Psoas muscle (tissue), 8 donors: ENCODE measurements around the gene AIM2. TPM values are rescaled to one million over a fixed set of nuclear protein-coding genes. Genes with fewer than 3 reads are reported as not detected.

Source experiments
- ATAC-seq, 4 donors: fragments of 200-7000 bp; cut with Tn5 transposase; one replicate each; pipeline ENCODE4 v1.9.1; 2020; ENCODE audit warnings: moderate library complexity in 3 of 4, mild to moderate bottlenecking in 2 of 4
- DNase-seq, 2 donors: peaks; one replicate each; pipeline ENCODE4 v3.0.0-alpha.2; 2020
- H3K27ac ChIP-seq: fragments of 200-600 bp; one replicate; pipeline ENCODE4 v1.8.0; 2022
- H3K27me3 ChIP-seq, 3 donors: fragments of 200-600 bp in 1 of 3; one replicate each; pipeline versions ENCODE4 v1.6.1 to v1.8.0; 2013 to 2022; ENCODE audit warnings: low read length in 2 of 3, mild to moderate bottlenecking in 2 of 3, moderate library complexity in 1 of 3; ENCODE audit not compliant: insufficient read depth in 3 of 3
- H3K36me3 ChIP-seq, 2 donors: fragments of 200-600 bp in 1 of 2; one replicate each; pipeline versions ENCODE4 v1.6.1 to v1.8.0; 2013 to 2022; ENCODE audit warnings: low read depth in 1 of 2, mild to moderate bottlenecking in 1 of 2, moderate library complexity in 1 of 2; ENCODE audit not compliant: insufficient read depth in 1 of 2
- H3K4me1 ChIP-seq: fragments of 200-600 bp; one replicate; pipeline ENCODE4 v1.8.0; 2022
- H3K4me3 ChIP-seq: fragments of 200-600 bp; one replicate; pipeline ENCODE4 v1.8.0; 2022; ENCODE audit warnings: mild to moderate bottlenecking
- H3K9me3 ChIP-seq: fragments of 200-600 bp; one replicate; pipeline ENCODE4 v1.8.0; 2022
- WGBS, 3 donors: extraction: QIAGEN DNeasy Blood & Tissue Kit; methylation state at CpG; one replicate each; pipeline versions ENCODE4 v1.1.6 to v1.1.7; 2013; 5-methylcytosine and 5-hydroxymethylcytosine counted together
- intact Hi-C, 2 donors: fragments of 100-400 bp; cut with DNase I; formaldehyde crosslinking; loops; one replicate each; pipeline versions ENCODE4 v1.11.0 to v1.14.2; 2022
- polyA plus RNA-seq, 3 donors: library from polyadenylated mRNA; stranded (reverse); fragments of 200-250 nt; gene quantifications; one replicate each; pipeline ENCODE4 v1.2.3, GENCODE V29; 2013
- total RNA-seq, 4 donors: library from RNA; stranded (reverse); fragmentation: NEBNext Ultra II Directional in 2 of 4; extraction: Animal tissue kit (Norgen Biotek cat#: 25700) in 2 of 4; gene quantifications; one replicate each; pipeline versions ENCODE4 v1.2.1 to v1.2.4, GENCODE V29; 2021 to 2023
- TF ChIP-seq, protein P1 (sequence below): fragments of 200-600 bp; IDR thresholded peaks from one replicate; pipeline ENCODE4 v1.8.0; 2022; ENCODE audit warnings: antibody characterized with exemption
- donor health status: healthy with polysubstance abuse.
- donor health status: DM: no; HTN: no; CAD: no; lungs with moderate emphysema.
- donor health status: Bipolar disorder and iron deficiency.
- donor health status: healthy.
- donor health status: DM: yes; HTN: yes; CAD: no.
- donor health status: DM: no; HTN: no; CAD: no.
- donor health status: DM: no; HTN: no; CAD: no.
- donor health status: DM: yes; HTN: yes; CAD: no.

Gene AIM2
- total and polyA plus RNA-seq, 7 donors, result 0.06 to 0.52 (median 0.38) TPM; not detected in 2

- peaks cover 0 to 3% (median 0%) of the 10 kb centered on the region in 3 donors for H3K27me3 ChIP-seq
- DNase-seq (no peak), ATAC-seq (no peak)
- TF ChIP-seq, protein P1, sequence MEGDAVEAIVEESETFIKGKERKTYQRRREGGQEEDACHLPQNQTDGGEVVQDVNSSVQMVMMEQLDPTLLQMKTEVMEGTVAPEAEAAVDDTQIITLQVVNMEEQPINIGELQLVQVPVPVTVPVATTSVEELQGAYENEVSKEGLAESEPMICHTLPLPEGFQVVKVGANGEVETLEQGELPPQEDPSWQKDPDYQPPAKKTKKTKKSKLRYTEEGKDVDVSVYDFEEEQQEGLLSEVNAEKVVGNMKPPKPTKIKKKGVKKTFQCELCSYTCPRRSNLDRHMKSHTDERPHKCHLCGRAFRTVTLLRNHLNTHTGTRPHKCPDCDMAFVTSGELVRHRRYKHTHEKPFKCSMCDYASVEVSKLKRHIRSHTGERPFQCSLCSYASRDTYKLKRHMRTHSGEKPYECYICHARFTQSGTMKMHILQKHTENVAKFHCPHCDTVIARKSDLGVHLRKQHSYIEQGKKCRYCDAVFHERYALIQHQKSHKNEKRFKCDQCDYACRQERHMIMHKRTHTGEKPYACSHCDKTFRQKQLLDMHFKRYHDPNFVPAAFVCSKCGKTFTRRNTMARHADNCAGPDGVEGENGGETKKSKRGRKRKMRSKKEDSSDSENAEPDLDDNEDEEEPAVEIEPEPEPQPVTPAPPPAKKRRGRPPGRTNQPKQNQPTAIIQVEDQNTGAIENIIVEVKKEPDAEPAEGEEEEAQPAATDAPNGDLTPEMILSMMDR, result no peak
- 81% methylated on average over 4 of the region's 4 CpGs for WGBS, 3 donors
- no peak overlapping the region for H3K4me3 ChIP-seq
- no peaks in the 10 kb centered on the region for H3K9me3 ChIP-seq
- intact Hi-C loops, result no loop called here
- H3K36me3 ChIP-seq, result no peaks in the 10 kb centered on the region
- no peak overlapping the region for H3K27ac ChIP-seq
- no peaks in the 10 kb centered on the region for H3K4me1 ChIP-seq
These were observed 10.5 kb downstream of the AIM2 start for GRCh38 chr1:159066108-159066507.

DNA sequence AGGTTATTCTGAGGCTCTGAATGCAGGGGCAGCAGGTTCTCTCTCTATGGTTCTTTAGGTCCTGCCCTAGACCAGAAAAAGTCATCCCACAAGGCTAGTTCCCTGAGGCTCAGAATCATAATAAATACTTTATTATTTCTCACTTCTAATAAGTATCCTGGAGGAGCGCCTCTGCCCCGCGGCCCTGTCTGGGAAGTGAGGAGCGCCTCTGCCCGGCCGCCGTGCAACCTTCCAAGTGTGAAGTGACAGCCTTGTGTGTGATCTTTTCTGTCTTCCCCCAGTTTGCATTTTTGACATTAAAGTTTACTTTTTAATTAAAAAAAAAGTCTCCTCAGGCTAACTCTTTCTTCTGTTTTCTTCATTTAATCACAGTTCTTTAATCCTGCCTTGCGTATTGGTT is 11.5 kb downstream of the AIM2 start:
- H3K27ac ChIP-seq, result no peak overlapping the region
- 94 to 96% (median 95%) methylated on average over 8 of the region's 8 CpGs for WGBS, 3 donors
- H3K9me3 ChIP-seq, result no peaks in the 10 kb centered on the region
- no peak for DNase-seq
- TF ChIP-seq, protein P1, result no peak
- intact Hi-C loops, result no loop called here
- H3K4me3 ChIP-seq, result no peak overlapping the region
- no peaks in the 10 kb centered on the region for H3K36me3 ChIP-seq
- no peak for ATAC-seq
- peaks cover 0 to 3% (median 0%) of the 10 kb centered on the region in 3 donors for H3K27me3 ChIP-seq
- H3K4me1 ChIP-seq, result no peaks in the 10 kb centered on the region

- Histone ChIP-seq H3K4me1 (no peaks in the 10 kb centered on the region), H3K27ac (no peak overlapping the region), H3K9me3 (no peaks in the 10 kb centered on the region), H3K4me3 (no peak overlapping the region), H3K36me3 (peaks cover 0 to 21% of the 10 kb centered on the region in 2 donors), H3K27me3 (no peaks in the 10 kb centered on the region)
- intact Hi-C loops, result no loop called here
- ATAC-seq, result no peak
- TF ChIP-seq, protein P1, result no peak
- DNase-seq, result no peak
- WGBS, 3 donors, result 73 to 75% (median 73%) methylated on average over 7 of the region's 7 CpGs
These were observed 17.8 kb downstream of the AIM2 start for GRCh38 chr1:159058751-159059150.

- DNase-seq, result no peak
- intact Hi-C loops, result no loop called here
- 88 to 94% (median 90%) methylated on average over 7 of the region's 7 CpGs for WGBS, 3 donors
- H3K9me3 ChIP-seq, result no peaks in the 10 kb centered on the region
- H3K27me3 ChIP-seq, result no peaks in the 10 kb centered on the region
- TF ChIP-seq, protein P1, result no peak
- H3K4me1 ChIP-seq, result no peaks in the 10 kb centered on the region
- H3K27ac ChIP-seq, result no peak overlapping the region
- H3K4me3 ChIP-seq, result no peak overlapping the region
- no peak for ATAC-seq
- peaks cover 0 to 44% of the 10 kb centered on the region in 2 donors for H3K36me3 ChIP-seq
These were observed 20.4 kb downstream of the AIM2 start for GRCh38 chr1:159056069-159056698.

GRCh38 chr1:159055181-159055641 is 21.4 kb downstream of the AIM2 start:
- Histone ChIP-seq H3K27me3 (no peaks in the 10 kb centered on the region), H3K27ac (no peak overlapping the region), H3K4me1 (no peaks in the 10 kb centered on the region), H3K4me3 (no peak overlapping the region), H3K9me3 (no peaks in the 10 kb centered on the region), H3K36me3 (peaks cover 0 to 54% of the 10 kb centered on the region in 2 donors)
- intact Hi-C loops, result no loop called here
- TF ChIP-seq, protein P1, result no peak
- ATAC-seq, result no peak
- 40 to 46% (median 43%) methylated on average over 5 of the region's 5 CpGs for WGBS, 3 donors
- DNase-seq, result no peak
